ENCODE data around the gene FXYD6. TPM values are rescaled to one million over a fixed set of nuclear protein-coding genes. Genes with fewer than 3 reads are reported as not detected.
A peak's percentile ranks its signal among the peaks of the same experiment; 100 is the strongest.

The FXYD6 gene
- total and polyA plus RNA-seq, 9 of the 15 experiments (the other 6 are each of a cell fraction or from before 2014, with no cell fraction given) = 0.07 to 0.35 TPM; not detected in 7

GRCh38 chr11:117809236-117810055 lies 67.0 kb downstream of the FXYD6 start (continued):
- TF ChIP-seq IRF1 (CRISPR knock-in tag; IDR thresholded peaks at IDR 0.05; ENCODE audit: borderline replicate concordance) (no peak), IRF9 (tag; IDR thresholded peaks at IDR 0.05) (0 out of 2 replicates have a peak, but pooled peaks have one; percentile 47), ETV5 (CRISPR knock-in tag; IDR thresholded peaks at IDR 0.05; ENCODE audit: low read depth) (no peak), CTBP1 (IDR thresholded peaks at IDR 0.05; ENCODE audit: borderline replicate concordance) (peak; percentile 86; the same call in 1 of the 2 replicates), HLTF (IDR thresholded peaks at IDR 0.05) (peak; percentile 89; the same call in 1 of the 2 replicates), MEIS2 (IDR thresholded peaks at IDR 0.05; ENCODE audit: partially characterized antibody) (no peak), TCF7 (IDR thresholded peaks at IDR 0.05; ENCODE audit: borderline replicate concordance) (no peak), POLR2A (conservative IDR thresholded peaks at IDR 0.05) (no peak), EWSR1 (IDR thresholded peaks at IDR 0.05; ENCODE audit: borderline replicate concordance, low read depth, partially characterized antibody) (no peak), MYNN (IDR thresholded peaks at IDR 0.05) (peak; percentile 88), MYNN (CRISPR knock-in tag; IDR thresholded peaks at IDR 0.05) (no peak), BMI1 (IDR thresholded peaks at IDR 0.05; ENCODE audit: low read length) (no peak), SMAD1 (IDR thresholded peaks at IDR 0.05; ENCODE audit: low read depth, low read length, partially characterized antibody) (no peak)
- TF ChIP-seq, protein P1, sequence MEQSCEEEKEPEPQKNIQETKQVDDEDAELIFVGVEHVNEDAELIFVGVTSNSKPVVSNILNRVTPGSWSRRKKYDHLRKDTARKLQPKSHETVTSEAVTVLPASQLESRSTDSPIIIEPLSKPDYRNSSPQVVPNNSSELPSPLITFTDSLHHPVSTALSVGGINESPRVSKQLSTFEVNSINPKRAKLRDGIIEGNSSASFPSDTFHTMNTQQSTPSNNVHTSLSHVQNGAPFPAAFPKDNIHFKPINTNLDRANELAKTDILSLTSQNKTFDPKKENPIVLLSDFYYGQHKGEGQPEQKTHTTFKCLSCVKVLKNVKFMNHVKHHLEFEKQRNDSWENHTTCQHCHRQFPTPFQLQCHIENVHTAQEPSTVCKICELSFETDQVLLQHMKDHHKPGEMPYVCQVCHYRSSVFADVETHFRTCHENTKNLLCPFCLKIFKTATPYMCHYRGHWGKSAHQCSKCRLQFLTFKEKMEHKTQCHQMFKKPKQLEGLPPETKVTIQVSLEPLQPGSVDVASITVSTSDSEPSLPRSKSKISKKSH (CRISPR knock-in tag; IDR thresholded peaks at IDR 0.05) = no peak
- TF ChIP-seq, protein P2, sequence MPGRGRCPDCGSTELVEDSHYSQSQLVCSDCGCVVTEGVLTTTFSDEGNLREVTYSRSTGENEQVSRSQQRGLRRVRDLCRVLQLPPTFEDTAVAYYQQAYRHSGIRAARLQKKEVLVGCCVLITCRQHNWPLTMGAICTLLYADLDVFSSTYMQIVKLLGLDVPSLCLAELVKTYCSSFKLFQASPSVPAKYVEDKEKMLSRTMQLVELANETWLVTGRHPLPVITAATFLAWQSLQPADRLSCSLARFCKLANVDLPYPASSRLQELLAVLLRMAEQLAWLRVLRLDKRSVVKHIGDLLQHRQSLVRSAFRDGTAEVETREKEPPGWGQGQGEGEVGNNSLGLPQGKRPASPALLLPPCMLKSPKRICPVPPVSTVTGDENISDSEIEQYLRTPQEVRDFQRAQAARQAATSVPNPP (IDR thresholded peaks at IDR 0.05; ENCODE audit: borderline replicate concordance, insufficient read depth, insufficient read length) = no peak
- TF ChIP-seq, protein P3, sequence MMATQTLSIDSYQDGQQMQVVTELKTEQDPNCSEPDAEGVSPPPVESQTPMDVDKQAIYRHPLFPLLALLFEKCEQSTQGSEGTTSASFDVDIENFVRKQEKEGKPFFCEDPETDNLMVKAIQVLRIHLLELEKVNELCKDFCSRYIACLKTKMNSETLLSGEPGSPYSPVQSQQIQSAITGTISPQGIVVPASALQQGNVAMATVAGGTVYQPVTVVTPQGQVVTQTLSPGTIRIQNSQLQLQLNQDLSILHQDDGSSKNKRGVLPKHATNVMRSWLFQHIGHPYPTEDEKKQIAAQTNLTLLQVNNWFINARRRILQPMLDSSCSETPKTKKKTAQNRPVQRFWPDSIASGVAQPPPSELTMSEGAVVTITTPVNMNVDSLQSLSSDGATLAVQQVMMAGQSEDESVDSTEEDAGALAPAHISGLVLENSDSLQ (IDR thresholded peaks at IDR 0.05) = no peak
- TF ChIP-seq, protein P4, sequence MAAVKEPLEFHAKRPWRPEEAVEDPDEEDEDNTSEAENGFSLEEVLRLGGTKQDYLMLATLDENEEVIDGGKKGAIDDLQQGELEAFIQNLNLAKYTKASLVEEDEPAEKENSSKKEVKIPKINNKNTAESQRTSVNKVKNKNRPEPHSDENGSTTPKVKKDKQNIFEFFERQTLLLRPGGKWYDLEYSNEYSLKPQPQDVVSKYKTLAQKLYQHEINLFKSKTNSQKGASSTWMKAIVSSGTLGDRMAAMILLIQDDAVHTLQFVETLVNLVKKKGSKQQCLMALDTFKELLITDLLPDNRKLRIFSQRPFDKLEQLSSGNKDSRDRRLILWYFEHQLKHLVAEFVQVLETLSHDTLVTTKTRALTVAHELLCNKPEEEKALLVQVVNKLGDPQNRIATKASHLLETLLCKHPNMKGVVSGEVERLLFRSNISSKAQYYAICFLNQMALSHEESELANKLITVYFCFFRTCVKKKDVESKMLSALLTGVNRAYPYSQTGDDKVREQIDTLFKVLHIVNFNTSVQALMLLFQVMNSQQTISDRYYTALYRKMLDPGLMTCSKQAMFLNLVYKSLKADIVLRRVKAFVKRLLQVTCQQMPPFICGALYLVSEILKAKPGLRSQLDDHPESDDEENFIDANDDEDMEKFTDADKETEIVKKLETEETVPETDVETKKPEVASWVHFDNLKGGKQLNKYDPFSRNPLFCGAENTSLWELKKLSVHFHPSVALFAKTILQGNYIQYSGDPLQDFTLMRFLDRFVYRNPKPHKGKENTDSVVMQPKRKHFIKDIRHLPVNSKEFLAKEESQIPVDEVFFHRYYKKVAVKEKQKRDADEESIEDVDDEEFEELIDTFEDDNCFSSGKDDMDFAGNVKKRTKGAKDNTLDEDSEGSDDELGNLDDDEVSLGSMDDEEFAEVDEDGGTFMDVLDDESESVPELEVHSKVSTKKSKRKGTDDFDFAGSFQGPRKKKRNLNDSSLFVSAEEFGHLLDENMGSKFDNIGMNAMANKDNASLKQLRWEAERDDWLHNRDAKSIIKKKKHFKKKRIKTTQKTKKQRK (IDR thresholded peaks at IDR 0.05; ENCODE audit: borderline replicate concordance, low read depth, low read length) = no peak

Data from K562 (cell line).